AG10803 (cell line): ENCODE measurements around the gene CADPS2.

Experiments
- DNase-seq: peaks from one replicate; pipeline ENCODE4 v3.0.0; 2010; ENCODE audit warnings: low read depth
- H3K4me3 ChIP-seq: 2 replicates; pipeline ENCODE4 v1.5.1; 2011; ENCODE audit warnings: mild to moderate bottlenecking, low read length, control low read depth
- CTCF ChIP-seq: conservative IDR thresholded peaks from 2 replicates; pipeline ENCODE4 v1.5.1; 2011; ENCODE audit warnings: mild to moderate bottlenecking, low read length, control low read depth, inconsistent platforms

Gene CADPS2

DNA sequence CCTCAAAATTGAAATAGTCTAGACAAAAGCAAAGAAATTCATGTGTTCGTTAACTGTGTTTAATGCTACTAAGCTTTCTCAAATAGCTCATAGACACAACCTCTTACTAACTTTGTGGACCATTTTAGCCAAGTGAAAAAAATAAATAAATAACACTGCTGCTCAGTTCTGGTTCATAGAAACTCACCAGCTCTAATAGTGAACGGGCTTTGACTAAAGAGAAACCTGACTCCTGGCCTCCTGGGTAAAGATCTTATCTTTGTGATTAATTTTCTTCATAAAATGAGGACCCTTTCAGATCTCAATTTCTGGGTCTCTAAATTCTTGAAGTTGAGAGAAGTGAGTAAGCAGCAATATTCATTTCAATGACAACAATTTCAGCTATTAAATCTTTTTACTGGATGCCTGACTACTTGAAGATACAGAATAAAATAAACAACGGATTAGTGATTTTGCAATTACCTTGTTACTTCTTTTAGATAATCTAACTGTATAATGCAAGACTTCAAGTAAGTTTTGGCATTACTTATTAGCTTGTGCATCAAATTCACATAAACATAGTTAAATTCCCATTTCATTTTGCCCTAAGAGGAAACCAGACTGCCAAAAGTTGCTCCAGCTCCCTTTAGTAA is 3.1 kb downstream of the CADPS2 start:
- no peak for TF ChIP-seq CTCF
- DNase-seq = no peak
- no peak overlapping the region for H3K4me3 ChIP-seq

GRCh38 chr7:122881324-122881723 is 4.9 kb downstream of the CADPS2 start:
- H3K4me3 ChIP-seq = no peak overlapping the region
- no peak for TF ChIP-seq CTCF
- DNase-seq = no peak

DNA sequence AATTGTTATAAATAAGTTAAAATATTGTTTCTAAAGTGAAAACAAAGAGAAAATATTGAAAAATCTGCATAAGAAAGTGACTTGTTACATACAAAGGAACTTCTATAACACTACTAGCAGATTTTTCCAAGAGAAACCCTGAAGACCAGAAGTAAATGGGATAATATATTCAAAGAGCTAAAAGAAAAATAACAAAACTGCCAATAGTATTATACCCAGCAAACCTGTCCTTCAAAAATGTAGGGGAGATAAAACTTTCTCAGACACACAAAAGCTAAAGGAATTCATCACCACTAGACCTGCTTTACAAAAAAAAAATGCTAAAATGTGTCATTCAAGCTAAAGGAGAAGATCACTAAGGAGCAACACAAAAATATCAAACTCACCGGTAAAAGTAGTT is 17.0 kb downstream of the CADPS2 start:
- no peak overlapping the region for H3K4me3 ChIP-seq
- no peak for DNase-seq
- no peak for TF ChIP-seq CTCF

- TF ChIP-seq CTCF = no peak
- no peak for DNase-seq
- H3K4me3 ChIP-seq = no peak overlapping the region
Observed at GRCh38 chr7:122867471-122867980, 18.7 kb downstream of the CADPS2 start.

GRCh38 chr7:122864838-122865237 is 21.4 kb downstream of the CADPS2 start:
- DNase-seq = no peak
- TF ChIP-seq CTCF = no peak
- H3K4me3 ChIP-seq = no peak overlapping the region

- H3K4me3 ChIP-seq = no peak overlapping the region
- no peak for DNase-seq
- no peak for TF ChIP-seq CTCF
Observed at GRCh38 chr7:122864016-122864415, 22.2 kb downstream of the CADPS2 start.

DNA sequence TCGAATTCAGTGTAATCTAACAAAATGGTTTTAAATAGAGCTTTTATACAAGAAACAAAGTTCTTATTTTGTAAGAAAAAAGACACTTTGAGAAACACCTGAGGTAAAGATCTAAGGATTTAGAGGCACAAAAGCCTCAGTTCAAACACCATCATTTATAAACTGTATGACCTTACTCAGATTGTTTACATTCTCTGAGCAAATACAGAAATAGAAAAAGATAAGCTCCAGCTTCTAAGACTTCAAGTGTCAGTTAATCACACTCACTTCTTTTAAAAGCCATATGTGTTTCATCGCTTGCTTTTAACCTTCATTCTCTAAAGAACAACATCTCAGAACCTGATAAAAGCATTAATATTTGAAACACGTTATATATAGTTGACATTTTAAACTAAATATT is 27.9 kb downstream of the CADPS2 start:
- TF ChIP-seq CTCF = no peak
- DNase-seq = no peak

More for the DNA sequence above, 27.9 kb downstream of the CADPS2 start:
- H3K4me3 ChIP-seq = no peak overlapping the region
